DMS153 treated with DMSO at 0.1 percent for 48 hours (cell line): ENCODE results near the gene ADCYAP1R1.

ENCODE experiments used
- DNase-seq: peaks from one replicate; lab custom pipeline; 2025; ENCODE audit not compliant: unreplicated experiment; lab: John Stamatoyannopoulos, UW

Gene ADCYAP1R1

GRCh38 chr7:31067491-31067890, 15.4 kb downstream of the ADCYAP1R1 start:
- DNase-seq: no peak

GRCh38 chr7:31068006-31068675, 16.0 kb downstream of the ADCYAP1R1 start:
- no peak for DNase-seq

- no peak for DNase-seq
These were observed 17.9 kb downstream of the ADCYAP1R1 start for GRCh38 chr7:31069860-31070555.

GRCh38 chr7:31070991-31071644, 19.0 kb downstream of the ADCYAP1R1 start:
- DNase-seq: no peak

- DNase-seq: no peak
These were observed 19.5 kb downstream of the ADCYAP1R1 start for GRCh38 chr7:31071645-31072029.

GRCh38 chr7:31073326-31074119, 21.4 kb downstream of the ADCYAP1R1 start:
- no peak for DNase-seq

- DNase-seq: no peak
These were observed 21.9 kb downstream of the ADCYAP1R1 start for GRCh38 chr7:31074120-31074383.

GRCh38 chr7:31074403-31075085, 22.4 kb downstream of the ADCYAP1R1 start:
- no peak for DNase-seq

- no peak for DNase-seq
These were observed 22.9 kb downstream of the ADCYAP1R1 start for GRCh38 chr7:31075086-31075405.

- DNase-seq: no peak
These were observed 23.9 kb downstream of the ADCYAP1R1 start for GRCh38 chr7:31076051-31076450.

GRCh38 chr7:31076641-31077310, 24.7 kb downstream of the ADCYAP1R1 start:
- DNase-seq: no peak

- DNase-seq: no peak
These were observed 25.6 kb downstream of the ADCYAP1R1 start for GRCh38 chr7:31077484-31078362.

GRCh38 chr7:31078363-31078990, 26.4 kb downstream of the ADCYAP1R1 start:
- no peak for DNase-seq

- no peak for DNase-seq
These were observed 27.2 kb downstream of the ADCYAP1R1 start for GRCh38 chr7:31079126-31079823.

- DNase-seq: no peak
These were observed 27.9 kb downstream of the ADCYAP1R1 start for GRCh38 chr7:31079824-31080511.

- DNase-seq: no peak
These were observed 28.7 kb downstream of the ADCYAP1R1 start for GRCh38 chr7:31080763-31081162.

- no peak for DNase-seq
These were observed 29.9 kb downstream of the ADCYAP1R1 start for GRCh38 chr7:31082017-31082416.

- no peak for DNase-seq
These were observed 30.3 kb downstream of the ADCYAP1R1 start for GRCh38 chr7:31082447-31082846.
